ENCODE results near the gene XIRP1.
A peak's percentile ranks its signal among the peaks of the same experiment; 100 is the strongest.

The XIRP1 gene

GRCh38 chr3:39166134-39166710 lies 26.2 kb downstream of the XIRP1 start:
- DNase-seq = no peak

GRCh38 chr3:39165518-39165917 lies 26.9 kb downstream of the XIRP1 start:
- DNase-seq = no peak

- no peak for DNase-seq
These were observed 28.0 kb downstream of the XIRP1 start for GRCh38 chr3:39164414-39164813.

DNA sequence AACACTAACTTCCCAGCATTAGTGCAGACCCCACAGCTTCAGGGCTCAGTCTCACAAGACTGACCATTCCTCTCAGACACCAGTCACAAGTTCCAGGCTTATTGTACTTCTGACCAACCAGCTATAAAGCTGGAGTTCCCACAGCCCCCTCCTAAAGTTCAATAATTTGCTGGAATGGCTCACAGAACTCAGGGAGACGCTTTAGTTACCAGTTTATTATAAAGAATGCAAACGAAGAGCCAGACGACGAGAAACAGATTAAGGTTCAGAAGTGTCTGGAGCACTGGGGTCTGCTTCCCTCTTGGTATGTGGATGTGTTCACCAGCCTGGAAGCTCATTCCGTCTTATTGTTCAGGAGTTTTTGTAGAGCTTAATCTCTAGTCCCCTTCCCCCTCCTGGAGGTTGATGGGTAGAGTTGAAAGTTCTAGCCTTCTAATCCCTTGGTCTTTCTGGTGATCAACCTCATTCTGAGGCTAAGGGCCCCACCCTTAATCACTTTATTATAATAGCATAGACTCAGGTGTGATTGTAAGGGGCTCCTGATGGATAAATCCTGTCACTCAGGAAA lies 34.2 kb downstream of the XIRP1 start:
- no peak for DNase-seq

DNA sequence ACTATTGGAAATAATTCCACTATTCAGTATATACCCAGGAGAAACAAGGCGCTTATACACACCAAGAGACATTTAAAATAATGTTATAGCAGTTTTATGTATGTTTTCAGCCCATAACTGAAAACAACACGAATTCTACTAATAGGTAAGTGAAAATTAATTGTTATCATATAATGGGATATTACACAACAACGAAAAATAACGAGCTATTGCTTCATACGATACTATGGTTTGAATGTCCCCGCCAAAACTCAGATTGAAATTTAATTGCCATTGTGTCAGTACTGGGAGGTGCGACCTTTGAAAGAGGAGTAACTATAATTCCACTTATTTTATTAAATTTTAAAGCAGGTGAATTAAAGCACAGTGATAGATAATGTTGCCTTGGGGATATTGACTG lies 35.0 kb downstream of the XIRP1 start:
- DNase-seq = no peak

DNA sequence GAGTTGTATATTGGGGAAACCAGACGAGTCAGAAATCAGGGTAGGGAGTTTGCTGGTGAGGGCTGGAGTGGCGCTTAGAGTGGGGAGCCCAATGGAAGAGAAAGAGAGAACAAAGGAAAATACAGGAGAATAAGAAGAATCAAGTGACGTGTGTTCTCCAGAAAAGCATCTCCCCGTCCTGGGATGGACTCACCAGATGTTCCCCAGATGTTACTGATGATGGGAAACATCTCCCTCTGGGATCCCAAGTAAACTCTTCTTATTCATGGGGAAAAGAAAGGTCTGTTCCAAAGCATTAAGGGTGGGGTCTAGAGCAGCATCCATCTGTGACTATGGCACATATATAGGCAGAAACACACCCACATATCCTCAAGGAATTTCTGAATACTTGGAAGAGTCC lies 36.0 kb downstream of the XIRP1 start:
- no peak for DNase-seq

GRCh38 chr3:39154280-39155021 lies 37.9 kb downstream of the XIRP1 start:
- DNase-seq = no peak

GRCh38 chr3:39153977-39154279 lies 38.5 kb downstream of the XIRP1 start:
- no peak for DNase-seq

DNA sequence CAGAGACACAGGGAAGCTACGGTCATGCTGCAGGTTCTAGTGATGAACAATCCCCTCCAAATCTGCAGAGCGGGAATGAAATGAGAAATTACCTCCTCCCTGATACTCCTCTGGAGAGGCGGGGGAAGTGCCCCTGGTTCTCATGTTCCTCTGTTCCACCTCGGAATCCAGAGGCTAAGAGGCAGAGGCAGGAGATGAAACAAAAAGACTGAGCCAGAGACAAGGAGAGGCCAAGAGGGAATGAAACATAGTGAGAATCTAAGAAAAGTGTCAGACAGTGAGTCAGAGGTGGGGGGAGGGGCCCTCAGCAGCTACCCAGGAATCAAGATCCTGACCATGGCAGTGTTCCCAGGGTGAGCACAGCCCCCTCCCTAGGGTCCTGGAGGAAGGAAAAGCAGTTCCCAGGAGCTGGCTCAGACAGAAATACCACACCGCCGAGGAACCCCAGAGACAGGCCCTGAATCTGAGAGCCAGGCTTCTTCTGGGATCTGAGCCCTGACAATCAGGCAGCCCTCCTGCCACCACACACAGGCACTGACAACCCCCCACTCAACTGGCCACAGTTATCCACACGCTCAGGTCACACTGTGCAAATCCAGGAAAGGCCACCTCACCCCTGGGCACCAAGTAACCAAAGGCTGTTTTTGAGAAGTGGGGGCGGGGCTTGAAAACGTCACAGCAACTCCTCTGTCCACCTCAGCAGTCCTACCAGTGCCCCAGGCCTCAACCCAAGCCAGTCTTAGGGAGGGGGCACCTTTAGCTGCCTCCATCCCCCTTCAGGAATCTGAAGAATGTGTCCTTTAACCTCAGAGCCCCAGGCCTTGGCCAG lies 41.4 kb downstream of the XIRP1 start:
- peak in 3 of 6 experiments; percentile 29 to 60 (median 55) for DNase-seq

DNA sequence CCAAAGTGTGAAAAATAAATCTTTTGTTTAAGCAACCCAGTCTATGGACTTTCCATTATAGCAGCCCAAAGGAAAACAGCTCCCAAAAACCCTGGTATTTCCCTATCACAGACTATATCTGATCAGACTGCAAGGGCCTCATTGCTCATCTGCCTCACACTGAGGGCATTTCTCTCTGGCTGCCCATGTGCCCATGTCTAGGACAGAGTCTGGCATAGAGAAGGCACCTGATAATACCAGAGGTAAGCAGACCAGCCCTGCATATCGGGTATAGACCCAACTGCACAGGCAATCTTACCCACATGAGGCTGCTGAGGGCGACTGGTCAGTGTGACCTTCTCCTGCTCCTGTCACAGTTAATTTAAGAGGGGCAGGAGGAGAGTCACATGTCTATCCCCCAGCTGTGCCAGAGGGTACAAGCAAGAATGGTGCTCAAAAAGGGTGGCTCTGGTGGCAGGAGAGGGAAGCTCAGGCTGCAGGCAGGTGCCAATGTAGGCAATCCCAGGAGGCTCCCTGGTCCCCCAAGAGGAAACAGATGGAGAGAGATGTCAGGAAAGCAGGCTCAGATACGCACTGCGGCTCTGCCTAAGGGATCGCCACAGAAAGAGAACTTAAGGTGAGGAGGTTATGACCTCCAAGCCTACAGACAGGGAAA lies 42.1 kb downstream of the XIRP1 start:
- DNase-seq = peak in 1 of 6 experiments; percentile 17

DNA sequence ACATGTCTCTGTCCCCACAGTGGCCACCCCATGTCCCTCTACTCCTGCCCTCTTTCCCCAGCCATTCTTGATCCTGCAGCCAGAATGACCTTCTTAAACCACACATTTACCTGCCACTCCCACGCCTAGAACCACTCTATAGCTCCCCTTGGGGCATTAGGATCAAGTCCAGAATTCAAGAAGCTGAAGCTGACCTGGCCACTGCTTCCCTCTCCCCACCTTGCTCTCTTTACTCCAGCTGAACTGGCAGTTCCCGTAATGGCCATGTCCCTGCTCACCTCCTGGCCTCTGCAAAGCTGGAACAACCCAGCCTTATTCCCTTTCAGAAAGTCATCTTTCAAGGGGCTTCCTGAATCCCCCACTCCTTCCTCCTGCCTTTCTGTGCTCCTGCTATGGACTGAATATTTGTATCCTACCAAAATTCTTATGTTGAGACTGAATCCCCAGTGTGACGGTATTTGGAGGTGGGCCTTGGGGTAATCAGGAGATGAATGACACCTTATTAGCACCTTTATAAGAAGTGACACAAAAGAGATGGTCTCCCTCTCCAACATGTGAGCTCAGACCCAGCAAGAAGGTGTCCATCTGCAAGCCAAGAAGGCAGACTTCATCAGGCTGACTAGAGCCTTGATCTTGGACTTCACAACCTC lies 42.8 kb downstream of the XIRP1 start:
- no peak for DNase-seq

- no peak for DNase-seq
These were observed 43.3 kb downstream of the XIRP1 start for GRCh38 chr3:39149059-39149455.

DNA sequence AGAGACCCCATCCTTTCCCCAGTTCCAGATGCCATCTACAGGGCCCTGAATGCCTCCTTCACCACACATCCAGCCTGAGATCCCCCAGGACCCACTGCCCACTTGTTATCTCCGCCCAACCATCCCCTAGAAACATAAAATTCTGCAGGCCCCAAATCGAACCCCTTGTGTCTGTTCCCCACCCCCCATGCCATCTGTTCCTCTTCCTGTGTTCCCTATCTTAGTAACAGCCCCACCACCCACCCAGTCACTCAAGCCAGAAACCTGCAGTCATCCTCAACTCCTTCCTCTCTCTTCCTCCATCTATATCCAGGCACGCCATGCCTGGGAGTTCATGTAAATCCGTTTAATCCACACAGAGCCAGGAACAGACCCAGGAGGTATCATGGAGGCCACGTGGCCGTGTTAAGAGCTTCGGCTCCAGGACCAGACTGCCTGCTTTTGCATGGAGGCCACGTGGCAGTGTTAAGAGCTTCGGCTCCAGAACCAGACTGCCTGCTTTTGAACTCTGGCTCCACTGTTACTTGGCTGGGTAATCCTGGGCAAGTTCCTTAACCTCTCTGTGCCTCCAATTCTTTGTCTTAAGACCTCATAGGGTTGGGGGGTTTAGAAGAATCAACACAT lies 43.8 kb downstream of the XIRP1 start:
- DNase-seq = peak in 1 of 6 experiments; percentile 16

DNA sequence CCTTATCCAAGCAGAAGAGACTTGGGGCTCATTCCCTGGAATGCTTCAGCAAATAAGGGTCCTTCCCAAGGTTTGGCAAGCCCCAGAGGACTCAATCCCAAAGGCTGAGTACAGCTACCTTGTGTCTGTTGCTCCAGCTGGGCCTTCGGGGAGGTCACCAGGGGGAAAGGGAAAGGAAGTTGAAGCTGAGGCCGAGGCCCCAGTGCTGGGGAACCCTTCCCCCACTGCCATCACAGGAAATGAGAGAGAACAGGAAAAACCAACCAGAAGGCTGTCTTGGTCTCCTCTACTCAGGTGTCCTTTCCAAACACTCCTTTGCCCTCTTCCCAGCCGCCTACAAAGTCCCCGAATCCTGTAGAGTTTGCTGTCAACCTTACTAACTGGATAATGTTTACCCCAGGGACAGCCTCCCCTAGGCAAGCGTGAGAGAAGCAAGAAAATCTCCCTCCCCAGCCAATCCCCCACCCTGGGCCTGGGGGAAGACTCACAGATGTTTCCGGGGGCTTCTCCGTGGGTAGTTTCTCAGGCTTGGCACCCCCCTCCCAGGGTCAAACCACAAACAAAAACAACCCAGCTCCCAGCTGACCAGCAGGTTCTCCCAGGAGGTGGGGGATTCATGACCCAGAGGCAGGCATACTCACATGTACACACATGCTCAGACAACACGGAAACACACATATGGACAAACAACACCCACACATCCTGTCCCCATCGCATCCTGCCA lies 44.5 kb downstream of the XIRP1 start:
- peak in 5 of 6 experiments; percentile 18 to 65 (median 53) for DNase-seq

DNA sequence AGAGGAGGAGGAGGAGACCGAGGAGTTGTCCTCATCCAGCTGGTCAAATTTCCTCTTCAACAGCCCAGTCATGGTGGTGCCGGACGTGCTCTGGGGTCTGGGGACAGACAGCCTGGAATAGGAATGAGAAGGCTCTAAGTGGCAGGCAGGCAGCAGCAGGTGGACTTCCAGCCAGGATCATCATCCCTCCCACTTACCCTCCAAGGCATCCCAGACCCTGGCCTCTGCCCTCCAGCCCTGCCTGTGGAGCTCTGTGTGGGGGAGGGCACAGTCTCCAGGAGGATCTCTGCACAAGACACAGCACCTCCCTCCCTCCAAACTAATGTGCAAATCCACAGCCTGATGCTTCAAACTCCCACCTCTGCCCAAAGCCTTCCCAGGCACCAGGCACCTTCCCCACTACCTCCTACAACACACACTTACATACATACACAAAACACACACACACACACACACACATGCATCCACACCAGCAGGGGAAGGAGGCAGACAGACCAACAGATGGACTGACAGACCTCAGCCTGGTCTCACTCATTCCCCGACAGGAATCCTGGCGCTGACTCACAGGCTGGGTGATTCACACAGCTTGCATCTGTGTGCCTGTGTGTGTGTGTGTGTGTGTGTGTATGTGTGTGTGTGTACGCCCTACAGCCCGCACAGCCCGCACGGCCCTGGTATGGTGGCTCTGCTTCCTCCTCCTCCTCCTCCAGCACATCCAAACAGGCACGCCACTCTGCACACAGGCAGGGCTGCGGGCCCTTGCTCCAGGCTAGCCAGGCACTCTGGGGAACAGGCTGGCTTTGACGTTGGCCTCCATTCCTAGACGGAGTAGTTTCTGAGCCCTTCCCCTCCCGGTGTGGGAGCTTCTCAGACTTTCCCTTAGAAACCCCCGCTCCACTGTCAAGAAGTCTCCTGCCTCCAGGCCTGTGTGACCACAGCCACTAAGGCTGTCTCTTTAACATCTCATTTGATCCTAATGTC lies 45.5 kb downstream of the XIRP1 start:
- DNase-seq = peak in 5 of 6 experiments; percentile 29 to 59 (median 37)

GRCh38 chr3:39146083-39146501 lies 46.3 kb downstream of the XIRP1 start:
- no peak for DNase-seq

DNA sequence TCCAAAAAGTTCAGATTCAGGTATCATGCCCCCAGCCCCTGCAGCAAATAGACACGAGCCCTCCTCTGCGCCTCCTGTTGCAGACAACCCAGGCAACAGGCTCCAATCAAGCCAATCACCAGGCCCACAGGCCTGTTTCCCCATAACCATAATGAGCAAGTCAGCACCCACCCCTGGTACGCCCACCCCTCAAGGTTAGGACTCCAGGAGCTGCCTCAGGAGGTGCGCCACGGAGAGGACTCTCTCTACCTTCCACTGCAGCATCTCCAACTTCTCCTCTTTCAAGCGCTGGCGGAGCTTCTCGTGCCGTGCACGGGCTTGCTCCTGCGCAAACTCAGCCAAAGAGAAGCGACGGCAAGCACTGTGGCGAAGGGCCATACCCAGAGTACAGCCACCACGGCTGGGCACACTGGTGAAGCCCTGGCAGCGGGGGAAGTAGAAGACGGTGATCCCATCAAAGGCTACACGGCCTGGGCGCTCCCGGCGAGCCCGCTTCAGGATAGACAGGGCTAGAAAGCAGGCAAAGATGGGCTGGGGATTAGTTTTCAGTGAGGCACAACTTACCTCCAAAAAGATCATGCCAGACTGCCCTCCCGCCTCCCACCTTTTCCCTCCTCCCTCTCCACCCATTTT lies 47.5 kb downstream of the XIRP1 start:
- DNase-seq = peak in 1 of 6 experiments; percentile 16

DNA sequence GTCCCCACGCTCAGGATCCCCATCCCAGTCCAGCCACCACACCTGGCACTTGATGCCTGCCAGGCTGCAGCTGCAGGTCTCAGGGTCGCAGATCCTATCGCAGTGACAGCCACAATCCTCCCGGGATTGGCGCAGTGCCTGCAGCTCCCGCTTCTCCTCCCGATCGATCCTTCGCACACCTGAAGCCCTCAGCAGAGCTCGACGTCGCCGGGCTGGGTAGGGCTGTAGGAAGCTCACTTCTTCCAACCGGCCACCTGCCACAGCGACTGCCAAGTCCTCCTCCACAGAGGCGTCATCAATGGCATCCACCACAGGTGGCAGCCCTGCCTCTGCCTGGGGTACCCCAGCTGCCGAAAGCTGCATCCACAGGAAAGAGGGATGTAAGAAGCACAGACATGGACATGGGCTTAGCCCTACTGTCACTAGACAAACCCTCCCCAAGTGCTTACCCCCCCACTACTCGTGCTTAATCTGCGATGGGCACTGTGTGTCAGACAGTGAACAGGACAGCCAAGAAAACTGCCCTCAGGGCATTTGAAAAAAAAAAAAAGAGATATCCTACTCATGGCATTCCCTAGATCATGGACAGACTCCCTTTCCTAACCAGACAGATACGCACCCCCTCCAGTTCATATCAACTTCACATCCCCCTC lies 48.2 kb downstream of the XIRP1 start:
- DNase-seq = peak in 1 of 6 experiments; percentile 18
